Testis (tissue), 3 donors: ENCODE measurements around the gene IL15RA. TPM values are rescaled to one million over a fixed set of nuclear protein-coding genes. Genes with fewer than 3 reads are reported as not detected.
A peak's percentile ranks its signal among the peaks of the same experiment; 100 is the strongest.

Source experiments
- DNase-seq: peaks from one replicate; pipeline ENCODE4 v3.0.0-alpha.2; 2019
- H3K27ac ChIP-seq, 2 donors: fragments of 200-600 bp; sonication (generic); one replicate each; pipeline ENCODE4 v1.5.1; 2019
- H3K27me3 ChIP-seq: fragments of 200-600 bp; sonication (generic); one replicate; pipeline ENCODE4 v1.5.1; 2019
- H3K36me3 ChIP-seq: fragments of 200-600 bp; sonication (generic); one replicate; pipeline ENCODE4 v1.5.1; 2017; ENCODE audit warnings: low read depth; ENCODE audit errors: missing control alignments
- H3K4me1 ChIP-seq: fragments of 200-600 bp; sonication (generic); one replicate; pipeline ENCODE4 v1.5.1; 2019
- H3K4me3 ChIP-seq, 2 donors: fragments of 200-600 bp; sonication (generic); one replicate each; pipeline ENCODE4 v1.5.1; 2017 to 2019
- H3K9me3 ChIP-seq: fragments of 200-600 bp; sonication (generic); one replicate; pipeline ENCODE4 v1.5.1; 2017
- CTCF ChIP-seq, 3 experiments: fragments of 450-650 bp in 2 of 3; fragments of 200-600 bp in 1 of 3; sonication (generic) in 1 of 3; IDR thresholded peaks; one replicate each; pipeline ENCODE4 v1.5.1; 2016 to 2019; ENCODE audit warnings: antibody characterized with exemption in 3 of 3, mild to moderate bottlenecking in 2 of 3, moderate library complexity in 1 of 3
- POLR2A ChIP-seq: fragments of 450-650 bp; IDR thresholded peaks from one replicate; pipeline ENCODE4 v1.6.1; 2017; ENCODE audit warnings: antibody characterized with exemption, mild to moderate bottlenecking, moderate library complexity
- WGBS, 2 donors: methylation state at CpG; one replicate each; pipeline ENCODE4 v1.1.5; 2018; 5-methylcytosine and 5-hydroxymethylcytosine counted together
- intact Hi-C: fragments of 100-400 bp; cut with DNase I; formaldehyde crosslinking; loops from one replicate; pipeline ENCODE4 v1.15.1; 2023; ENCODE audit warnings: low total_unique reads
- polyA plus RNA-seq: library from polyadenylated mRNA; stranded (reverse); fragments of 350-450 nt; fragmentation: Illumina TruSeq; extraction: RNeasy Lipid Tissue Mini Kit (QIAGEN cat#74804); gene quantifications from one replicate; pipeline ENCODE4 v1.2.3, GENCODE V29; 2014; ENCODE audit warnings: low read depth, low replicate concordance; ENCODE audit not compliant: insufficient read depth
- total RNA-seq, 2 donors: library from RNA; depleted of rRNA; stranded (reverse); fragments of >200 nt; gene quantifications; one replicate each; pipeline ENCODE4 v1.2.3, GENCODE V29; 2016

Gene IL15RA
- total and polyA plus RNA-seq, 3 donors from 2014 or later, result 15.6 to 21.9 (median 18.3) TPM

- H3K36me3 ChIP-seq, result no peaks in the 10 kb centered on the region
- H3K4me3 ChIP-seq, result no peak overlapping the region
- H3K27me3 ChIP-seq, result no peaks in the 10 kb centered on the region
- TF ChIP-seq CTCF (IDR thresholded peaks at IDR 0.05) (no peak), POLR2A (no peak)
- H3K9me3 ChIP-seq, result no peaks in the 10 kb centered on the region
- intact Hi-C loops, result no loop called here
- 65 to 92% methylated on average over 9 to 18 of the region's 18 CpGs for WGBS, 2 donors
- H3K27ac ChIP-seq, result peak overlapping the region; percentile 68 to 75
- peaks cover 8% of the 10 kb centered on the region for H3K4me1 ChIP-seq
- peak; percentile 85 for DNase-seq
Observed at GRCh38 chr10:5960070-5960972, 17.0 kb downstream of the IL15RA start.

GRCh38 chr10:5959581-5960069 is 17.7 kb downstream of the IL15RA start:
- DNase-seq, result peak; percentile 36
- Histone ChIP-seq H3K36me3 (no peaks in the 10 kb centered on the region), H3K4me1 (peaks cover 8% of the 10 kb centered on the region), H3K4me3 (no peak overlapping the region), H3K9me3 (no peaks in the 10 kb centered on the region), H3K27ac (peak overlapping the region; percentile 48 to 68), H3K27me3 (no peaks in the 10 kb centered on the region)
- intact Hi-C loops, result no loop called here
- no peak for TF ChIP-seq POLR2A
- no peak for TF ChIP-seq CTCF (IDR thresholded peaks at IDR 0.05)
- 54 to 70% methylated on average over 3 to 10 of the region's 10 CpGs for WGBS, 2 donors

- intact Hi-C loops, result no loop called here
- Histone ChIP-seq H3K9me3 (no peaks in the 10 kb centered on the region), H3K27me3 (no peaks in the 10 kb centered on the region), H3K27ac (peak overlapping the region; percentile 48 to 68), H3K4me3 (no peak overlapping the region), H3K36me3 (no peaks in the 10 kb centered on the region), H3K4me1 (peaks cover 8% of the 10 kb centered on the region)
- WGBS, 2 donors, result 85 to 92% methylated on average over 2 to 5 of the region's 5 CpGs
- no peak for TF ChIP-seq CTCF (IDR thresholded peaks at IDR 0.05)
- no peak for TF ChIP-seq POLR2A
- DNase-seq, result no peak
Observed at GRCh38 chr10:5959142-5959541, 18.2 kb downstream of the IL15RA start.

- intact Hi-C loops, result no loop called here
- TF ChIP-seq CTCF (IDR thresholded peaks at IDR 0.05), result no peak
- TF ChIP-seq POLR2A, result no peak
Observed at GRCh38 chr10:5958675-5959074, 18.7 kb downstream of the IL15RA start.

More at GRCh38 chr10:5958675-5959074, 18.7 kb downstream of the IL15RA start:
- no peak overlapping the region for H3K4me3 ChIP-seq
- H3K36me3 ChIP-seq, result no peaks in the 10 kb centered on the region
- no peaks in the 10 kb centered on the region for H3K27me3 ChIP-seq
- no peak overlapping the region for H3K27ac ChIP-seq
- no peaks in the 10 kb centered on the region for H3K9me3 ChIP-seq
- DNase-seq, result no peak
- 70 to 85% methylated on average over 6 of the region's 6 CpGs for WGBS, 2 donors
- peaks cover 8% of the 10 kb centered on the region for H3K4me1 ChIP-seq
